GM23338 (cell line): ENCODE data around the gene INPP5A. TPM values are rescaled to one million over a fixed set of nuclear protein-coding genes. Genes with fewer than 3 reads are reported as not detected.

ENCODE experiments used
- ATAC-seq: fragments of 200-7000 bp; cut with Tn5 transposase; 3 replicates; pipeline ENCODE4 v1.9.1; 2020
- DNase-seq: peaks from one replicate; pipeline ENCODE4 v3.0.0-alpha.2; 2015; ENCODE audit warnings: low spot score
- H2AFZ ChIP-seq: fragments of 200-600 bp; sonication (generic); 2 replicates; pipeline ENCODE4 v1.8.0; 2016; ENCODE audit warnings: antibody characterized with exemption, mild to moderate bottlenecking, moderate library complexity
- H3F3A ChIP-seq: fragments of 200-600 bp; sonication (generic); replicated peaks from 2 replicates; pipeline ENCODE4 v1.8.0; 2017; ENCODE audit warnings: antibody characterized with exemption, mixed run types, low read depth
- H3K27ac ChIP-seq: fragments of 200-600 bp; sonication (generic); 2 replicates; pipeline ENCODE4 v1.6.1; 2016; ENCODE audit warnings: low read depth
- H3K27me3 ChIP-seq: fragments of 200-600 bp; sonication (generic); 2 replicates; pipeline ENCODE4 v1.8.0; 2016; ENCODE audit warnings: mild to moderate bottlenecking, mixed run types, moderate library complexity; ENCODE audit not compliant: insufficient read depth
- H3K36me3 ChIP-seq: fragments of 200-600 bp; sonication (generic); 2 replicates; pipeline ENCODE4 v1.8.0; 2016; ENCODE audit warnings: mild to moderate bottlenecking; ENCODE audit not compliant: insufficient read depth
- H3K4me1 ChIP-seq: fragments of 200-600 bp; sonication (generic); 2 replicates; pipeline ENCODE4 v1.8.0; 2016; ENCODE audit warnings: mild to moderate bottlenecking, moderate library complexity; ENCODE audit not compliant: insufficient read depth
- H3K4me2 ChIP-seq: fragments of 200-600 bp; sonication (generic); 2 replicates; pipeline ENCODE4 v1.7.1; 2017; ENCODE audit warnings: mixed run types
- H3K4me3 ChIP-seq: fragments of 200-600 bp; sonication (generic); 2 replicates; pipeline ENCODE4 v1.6.1; 2016; ENCODE audit warnings: mixed run types
- H3K79me2 ChIP-seq: fragments of 200-600 bp; sonication (generic); replicated peaks from 2 replicates; pipeline ENCODE4 v1.8.0; 2017; ENCODE audit warnings: mild to moderate bottlenecking; ENCODE audit not compliant: insufficient read depth
- H3K9me2 ChIP-seq: fragments of 200-600 bp; sonication (generic); 2 replicates; pipeline ENCODE4 v1.8.0; 2017; ENCODE audit not compliant: insufficient read depth
- H4K20me1 ChIP-seq: fragments of 200-600 bp; sonication (generic); replicated peaks from 2 replicates; pipeline ENCODE4 v1.8.0; 2017; ENCODE audit warnings: mild to moderate bottlenecking; ENCODE audit not compliant: insufficient read depth
- H3K27ac Mint-ChIP-seq: 2 replicates; pipeline ENCODE4 v1.8.0; 2020; ENCODE audit warnings: inconsistent platforms, mild to moderate bottlenecking, moderate library complexity, mixed read lengths
- H3K27me3 Mint-ChIP-seq: 3 replicates; pipeline ENCODE4 v1.8.0; 2022; ENCODE audit warnings: low read depth, mild to moderate bottlenecking, moderate library complexity, mixed read lengths, inconsistent platforms; ENCODE audit not compliant: insufficient read depth, poor library complexity
- H3K36me3 Mint-ChIP-seq: 3 replicates; pipeline ENCODE4 v1.8.0; 2021; ENCODE audit warnings: low read depth, mild to moderate bottlenecking, inconsistent platforms, moderate library complexity, mixed read lengths
- H3K4me1 Mint-ChIP-seq: 3 replicates; pipeline ENCODE4 v1.8.0; 2020; ENCODE audit warnings: mild to moderate bottlenecking, inconsistent platforms, mixed read lengths
- H3K4me3 Mint-ChIP-seq: 3 replicates; pipeline ENCODE4 v1.8.0; 2021; ENCODE audit warnings: moderate library complexity, mild to moderate bottlenecking, inconsistent platforms, mixed read lengths
- H3K9me3 Mint-ChIP-seq: 3 replicates; pipeline ENCODE4 v1.8.0; 2020; ENCODE audit warnings: moderate library complexity, mild to moderate bottlenecking, inconsistent platforms, mixed read lengths
- CREB1 ChIP-seq: fragments of 250-450 bp; sonication (Bioruptor Pico); IDR thresholded peaks from 2 replicates; pipeline ENCODE4 v1.5.0; 2020; ENCODE audit warnings: low read depth, mild to moderate bottlenecking, moderate library complexity
- CTCF ChIP-seq, 2 experiments: fragments of 200-600 bp in 1 of 2; sonication (generic) in 1 of 2; conservative IDR thresholded peaks; 2 replicates each; pipeline versions ENCODE4 v1.5.1 to v1.6.1; 2016 to 2017; ENCODE audit warnings: antibody characterized with exemption in 2 of 2, low read depth in 2 of 2, mild to moderate bottlenecking in 2 of 2, moderate library complexity in 1 of 2
- ETS1 ChIP-seq: IDR thresholded peaks from 2 replicates; pipeline ENCODE4 v1.6.1; 2016; ENCODE audit warnings: antibody characterized with exemption
- EZH2phosphoT487 ChIP-seq: fragments of 200-600 bp; sonication (generic); IDR thresholded peaks from one replicate; pipeline ENCODE4 v1.8.1; 2018; ENCODE audit warnings: antibody characterized with exemption; ENCODE audit not compliant: unreplicated experiment
- ZNF114 ChIP-seq: fragments of 250-450 bp; sonication (Bioruptor Pico); IDR thresholded peaks from 2 replicates; pipeline ENCODE4 v1.5.0; 2020; ENCODE audit warnings: mild to moderate bottlenecking, moderate library complexity
- ZNF462 ChIP-seq: fragments of 250-450 bp; sonication (Bioruptor Pico); IDR thresholded peaks from 2 replicates; pipeline ENCODE4 v1.5.0; 2020; ENCODE audit warnings: mild to moderate bottlenecking, moderate library complexity
- polyA plus RNA-seq: library from polyadenylated mRNA; unstranded; fragments of >200 nt; fragmentation: Nextera tagmentation; extraction: Ambion mirVana; gene quantifications from 2 replicates; pipeline ENCODE4 v1.2.1, GENCODE V29; 2016
- total RNA-seq: library from RNA; depleted of rRNA; stranded (reverse); fragments of >200 nt; shearing (Covaris generic); gene quantifications from 2 replicates; pipeline ENCODE4 v1.2.3, GENCODE V29; 2014

Gene INPP5A
- total and polyA plus RNA-seq, 2 experiments from 2014 or later = 5.9 to 40.6 TPM

DNA sequence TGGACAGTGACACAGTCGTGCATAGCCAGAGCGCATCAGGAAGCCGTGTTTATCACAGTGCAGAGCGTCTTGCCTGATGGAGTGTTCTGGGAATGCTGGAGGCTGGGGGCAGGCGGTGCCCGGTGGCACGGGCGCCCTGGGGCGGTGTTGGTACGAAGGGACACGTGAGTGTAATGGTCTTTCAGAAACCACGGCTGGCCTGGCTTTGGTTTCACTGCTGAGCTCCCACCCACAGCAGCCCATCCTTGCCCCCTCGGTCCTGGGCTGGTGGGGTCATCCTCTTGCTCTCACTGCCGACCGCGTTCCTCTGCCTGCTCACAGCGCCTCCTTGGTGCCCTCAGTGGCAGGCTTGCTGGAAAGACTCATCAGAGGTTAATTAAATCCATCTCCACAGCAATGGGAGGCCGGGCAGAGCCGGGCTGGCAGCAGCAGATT lies 197.8 kb downstream of the INPP5A start:
- Histone ChIP-seq H3F3A (no peaks in the 10 kb centered on the region), H3K4me1 (no peaks in the 10 kb centered on the region), H3K4me3 (no peak overlapping the region), H2AFZ (no peak overlapping the region), H3K27ac (no peak overlapping the region), H3K4me2 (no peak overlapping the region), H3K79me2 (no peaks in the 10 kb centered on the region), H4K20me1 (no peaks in the 10 kb centered on the region), H3K27me3 (no peaks in the 10 kb centered on the region), H3K9me2 (no peaks in the 10 kb centered on the region), H3K36me3 (no peaks in the 10 kb centered on the region)
- H3K27ac Mint-ChIP-seq = no peak overlapping the region
- H3K4me3 Mint-ChIP-seq = no peak overlapping the region
- ATAC-seq = no peak
- TF ChIP-seq ZNF462 (CRISPR knock-in tag) (no peak), ZNF114 (CRISPR knock-in tag) (no peak), EZH2phosphoT487 (no peak)
- H3K4me1 Mint-ChIP-seq = peaks cover 3% of the 10 kb centered on the region; the same call in 1 of the 3 replicates
- no peaks in the 10 kb centered on the region for H3K9me3 Mint-ChIP-seq
- H3K27me3 Mint-ChIP-seq = peaks cover 7% of the 10 kb centered on the region
- no peak for DNase-seq
- H3K36me3 Mint-ChIP-seq = no peaks in the 10 kb centered on the region

DNA sequence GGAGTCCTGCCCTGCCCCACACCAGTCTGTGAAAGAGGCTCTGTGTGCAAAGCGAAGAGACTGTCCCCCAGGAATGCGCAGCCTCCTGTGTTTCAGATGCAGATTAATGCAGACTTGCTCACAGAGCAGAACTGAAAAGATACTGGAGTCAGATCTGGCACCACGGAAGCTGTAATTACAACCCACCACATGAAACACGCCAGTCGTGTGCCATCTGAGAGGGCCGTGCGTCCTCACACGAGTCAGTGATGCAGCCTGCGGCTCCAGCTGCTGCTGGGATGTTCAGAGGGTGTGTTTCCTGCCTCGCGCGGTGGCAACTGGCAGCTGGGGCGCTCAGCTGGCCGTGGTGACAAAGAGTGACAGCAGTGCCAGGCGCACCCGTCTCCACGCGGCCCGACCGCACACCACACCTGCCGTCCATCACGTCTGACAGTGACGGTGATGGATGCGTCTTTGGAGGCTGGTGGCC lies 198.4 kb downstream of the INPP5A start:
- no peak overlapping the region for H3K27ac ChIP-seq
- peaks cover 7% of the 10 kb centered on the region for H3K27me3 Mint-ChIP-seq
- H3K4me3 Mint-ChIP-seq = no peak overlapping the region
- no peak overlapping the region for H3K4me3 ChIP-seq
- H3K36me3 Mint-ChIP-seq = no peaks in the 10 kb centered on the region
- no peaks in the 10 kb centered on the region for H3K9me3 Mint-ChIP-seq
- no peak overlapping the region for H3K4me2 ChIP-seq
- no peaks in the 10 kb centered on the region for H3K4me1 ChIP-seq
- TF ChIP-seq CREB1 (CRISPR knock-in tag) (no peak), CTCF (conservative IDR thresholded peaks at IDR 0.05; ENCODE audit: low read depth in 2 of 2) (no peak), ETS1 (no peak)
- H3F3A ChIP-seq = no peaks in the 10 kb centered on the region
- H3K27ac Mint-ChIP-seq = no peak overlapping the region
- no peak for DNase-seq
- H3K4me1 Mint-ChIP-seq = peaks cover 3% of the 10 kb centered on the region; the same call in 1 of the 3 replicates
- H3K79me2 ChIP-seq = no peaks in the 10 kb centered on the region
- no peak overlapping the region for H2AFZ ChIP-seq
- no peak for ATAC-seq
- H4K20me1 ChIP-seq = no peaks in the 10 kb centered on the region
- no peaks in the 10 kb centered on the region for H3K27me3 ChIP-seq
- no peaks in the 10 kb centered on the region for H3K9me2 ChIP-seq
- H3K36me3 ChIP-seq = no peaks in the 10 kb centered on the region
